GM12878 (cell line): ENCODE results near the gene DCPS. TPM values are rescaled to one million over a fixed set of nuclear protein-coding genes. Genes with fewer than 3 reads are reported as not detected.
A peak's percentile ranks its signal among the peaks of the same experiment; 100 is the strongest.

Source experiments
- ASH2L ChIP-seq: fragments of 300-600, 200-600 bp; sonication (generic); IDR thresholded peaks from 2 replicates; pipeline ENCODE4 v1.6.1; 2017; ENCODE audit warnings: low read depth, mild to moderate bottlenecking, borderline replicate concordance
- BHLHE40 ChIP-seq, 2 experiments: fragments of 450-650 bp in 1 of 2; IDR thresholded peaks; 2 replicates each; pipeline ENCODE4 v1.6.1; 2011 to 2017; ENCODE audit warnings: low read depth in 2 of 2, borderline replicate concordance in 1 of 2, improper control_type of control experiment in 1 of 2, low read length in 1 of 2, mild to moderate bottlenecking in 1 of 2
- GATAD2B ChIP-seq: fragments of 450-650 bp; conservative IDR thresholded peaks from 2 replicates; pipeline ENCODE4 v1.6.1; 2017; ENCODE audit warnings: low read depth, mild to moderate bottlenecking, moderate library complexity
- MTA3 ChIP-seq: IDR thresholded peaks from 2 replicates; pipeline ENCODE4 v1.6.1; 2012; ENCODE audit warnings: low read length, inconsistent platforms, borderline replicate concordance
- NR2C1 ChIP-seq: fragments of 450-650 bp; IDR thresholded peaks from 2 replicates; pipeline ENCODE4 v1.6.1; 2017; ENCODE audit warnings: antibody characterized with exemption, mild to moderate bottlenecking, moderate library complexity
- RAD51 ChIP-seq: fragments of 450-650 bp; IDR thresholded peaks from 2 replicates; pipeline ENCODE4 v1.6.1; 2016; ENCODE audit warnings: moderate library complexity, mild to moderate bottlenecking, inconsistent platforms
- SMAD1 ChIP-seq: fragments of 450-650 bp; IDR thresholded peaks from 2 replicates; pipeline ENCODE4 v1.6.1; 2018; ENCODE audit warnings: mild to moderate bottlenecking, low read depth; ENCODE audit not compliant: partially characterized antibody
- STAT1 ChIP-seq: fragments of 450-650 bp; conservative IDR thresholded peaks from 2 replicates; pipeline ENCODE4 v1.6.1; 2014; ENCODE audit warnings: antibody characterized with exemption, mild to moderate bottlenecking
- STAT3 ChIP-seq: IDR thresholded peaks from 2 replicates; pipeline ENCODE4 v1.6.1; 2011; ENCODE audit warnings: low read depth, low read length, improper control_type of control experiment
- SUPT20H ChIP-seq: IDR thresholded peaks from 2 replicates; pipeline ENCODE4 v1.6.1; 2011; ENCODE audit warnings: low read depth, mild to moderate bottlenecking, low read length, moderate library complexity, borderline replicate concordance; ENCODE audit not compliant: control insufficient read depth
- SUZ12 ChIP-seq: fragments of 200-600 bp; sonication (generic); IDR thresholded peaks from one replicate; pipeline ENCODE4 v1.6.1; 2018; ENCODE audit warnings: antibody characterized with exemption, mild to moderate bottlenecking; ENCODE audit not compliant: unreplicated experiment
- TBL1XR1 ChIP-seq: IDR thresholded peaks from 2 replicates; pipeline ENCODE4 v1.6.1; 2012; ENCODE audit warnings: low read depth, low read length, improper control_type of control experiment
- polyA plus RNA-seq, 11 experiments: library from polyadenylated mRNA; depleted of rRNA in 4 of 11; unstranded in 6 of 11; stranded (reverse) in 5 of 11; fragments of >200 nt; fragmentation: Nextera tagmentation in 4 of 11; fragmentation: Illumina TruSeq in 1 of 11; extraction: Ambion mirVana in 4 of 11; extraction: Trizol in 1 of 11; gene quantifications; 1 replicate in 1 of 11; 2 replicates in 10 of 11; pipeline versions ENCODE4 v1.2.1 to v1.2.3, GENCODE V29; 2011 to 2016; ENCODE audit warnings: inconsistent platforms in 2 of 11, missing spikeins in 2 of 11, low read depth in 1 of 11
- total RNA-seq, 4 experiments: library from RNA; depleted of rRNA in 3 of 4; stranded (reverse); fragments of >200 nt in 3 of 4; fragmentation: Illumina TruSeq in 1 of 4; extraction: Trizol in 1 of 4; gene quantifications; 2 replicates each; pipeline versions ENCODE4 v1.2.1 to v1.2.3, GENCODE V29; 2013 to 2021
- TF ChIP-seq, protein P1 (sequence below): fragments of 450-650 bp; IDR thresholded peaks from 2 replicates; pipeline ENCODE4 v1.6.1; 2016; ENCODE audit warnings: mild to moderate bottlenecking, moderate library complexity, borderline replicate concordance
- TF ChIP-seq, protein P2 (sequence below): fragments of 450-650 bp; IDR thresholded peaks from 2 replicates; pipeline ENCODE4 v1.6.1; 2016; ENCODE audit warnings: mild to moderate bottlenecking
- TF ChIP-seq, protein P3 (sequence below): fragments of 450-650 bp; formaldehyde crosslinking; IDR thresholded peaks from 2 replicates; pipeline ENCODE4 v1.5.0; 2022; ENCODE audit warnings: mild to moderate bottlenecking, missing genetic modification characterization
- TF ChIP-seq, protein P4 (sequence below): IDR thresholded peaks from 2 replicates; pipeline ENCODE4 v1.6.1; 2012; ENCODE audit warnings: low read depth, low read length, improper control_type of control experiment

Gene DCPS
- total and polyA plus RNA-seq, 10 of the 15 experiments (the other 5 are each of a cell fraction or from before 2014, with no cell fraction given): 23.5 to 101 (median 67.4) TPM

DNA sequence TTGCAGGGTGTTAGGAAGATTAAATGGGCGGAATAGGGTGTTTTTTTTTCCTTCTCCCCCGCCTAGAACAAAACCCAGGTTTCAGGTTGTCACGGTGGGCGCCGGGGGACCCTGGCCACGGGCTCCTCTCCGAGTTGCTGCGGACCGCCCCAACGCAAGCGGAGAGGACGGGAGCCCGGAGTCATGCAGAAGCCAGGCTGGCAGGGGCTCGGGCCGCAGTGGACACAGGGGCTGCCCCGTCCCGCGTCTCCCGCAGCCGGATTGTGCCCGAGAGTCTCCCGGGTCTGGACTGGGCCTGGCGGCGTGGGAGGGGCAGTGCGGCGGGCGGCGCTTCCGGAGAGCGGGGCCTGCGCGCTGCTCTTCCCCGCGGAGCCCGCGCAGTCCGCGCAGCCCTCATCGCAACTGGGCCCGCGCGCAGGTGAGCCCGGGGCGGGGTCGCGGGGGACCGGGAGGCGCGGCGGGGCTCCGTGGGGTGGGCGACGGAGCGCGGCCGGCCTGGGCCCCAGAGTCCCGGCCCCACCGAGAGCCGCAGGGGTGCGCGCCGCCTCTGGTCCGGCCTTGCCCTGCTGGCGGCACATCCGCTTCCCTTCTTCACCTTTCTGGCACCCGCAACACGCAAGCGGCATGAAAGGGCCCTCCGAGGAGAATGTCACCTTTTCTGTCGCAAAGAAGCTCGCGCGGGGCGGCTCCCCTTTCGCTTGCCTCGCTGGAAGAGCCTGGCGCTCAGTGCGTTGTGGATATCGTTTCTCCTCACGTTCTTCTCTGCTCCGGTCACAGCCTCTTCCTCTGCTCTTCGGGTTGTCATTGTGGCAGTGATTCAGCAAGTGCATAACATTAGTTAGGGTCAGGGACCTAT lies 20.9 kb upstream of the DCPS start, which contains the start of gene TIRAP (continued):
- TF ChIP-seq, protein P1, sequence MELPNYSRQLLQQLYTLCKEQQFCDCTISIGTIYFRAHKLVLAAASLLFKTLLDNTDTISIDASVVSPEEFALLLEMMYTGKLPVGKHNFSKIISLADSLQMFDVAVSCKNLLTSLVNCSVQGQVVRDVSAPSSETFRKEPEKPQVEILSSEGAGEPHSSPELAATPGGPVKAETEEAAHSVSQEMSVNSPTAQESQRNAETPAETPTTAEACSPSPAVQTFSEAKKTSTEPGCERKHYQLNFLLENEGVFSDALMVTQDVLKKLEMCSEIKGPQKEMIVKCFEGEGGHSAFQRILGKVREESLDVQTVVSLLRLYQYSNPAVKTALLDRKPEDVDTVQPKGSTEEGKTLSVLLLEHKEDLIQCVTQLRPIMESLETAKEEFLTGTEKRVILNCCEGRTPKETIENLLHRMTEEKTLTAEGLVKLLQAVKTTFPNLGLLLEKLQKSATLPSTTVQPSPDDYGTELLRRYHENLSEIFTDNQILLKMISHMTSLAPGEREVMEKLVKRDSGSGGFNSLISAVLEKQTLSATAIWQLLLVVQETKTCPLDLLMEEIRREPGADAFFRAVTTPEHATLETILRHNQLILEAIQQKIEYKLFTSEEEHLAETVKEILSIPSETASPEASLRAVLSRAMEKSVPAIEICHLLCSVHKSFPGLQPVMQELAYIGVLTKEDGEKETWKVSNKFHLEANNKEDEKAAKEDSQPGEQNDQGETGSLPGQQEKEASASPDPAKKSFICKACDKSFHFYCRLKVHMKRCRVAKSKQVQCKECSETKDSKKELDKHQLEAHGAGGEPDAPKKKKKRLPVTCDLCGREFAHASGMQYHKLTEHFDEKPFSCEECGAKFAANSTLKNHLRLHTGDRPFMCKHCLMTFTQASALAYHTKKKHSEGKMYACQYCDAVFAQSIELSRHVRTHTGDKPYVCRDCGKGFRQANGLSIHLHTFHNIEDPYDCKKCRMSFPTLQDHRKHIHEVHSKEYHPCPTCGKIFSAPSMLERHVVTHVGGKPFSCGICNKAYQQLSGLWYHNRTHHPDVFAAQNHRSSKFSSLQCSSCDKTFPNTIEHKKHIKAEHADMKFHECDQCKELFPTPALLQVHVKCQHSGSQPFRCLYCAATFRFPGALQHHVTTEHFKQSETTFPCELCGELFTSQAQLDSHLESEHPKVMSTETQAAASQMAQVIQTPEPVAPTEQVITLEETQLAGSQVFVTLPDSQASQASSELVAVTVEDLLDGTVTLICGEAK: peak; percentile 54
- TF ChIP-seq TBL1XR1 (no peak), ASH2L (no peak), GATAD2B (peak; percentile 91), RAD51 (no peak), MTA3 (no peak), NR2C1 (peak; percentile 37), STAT1 (no peak; the same call in 1 of the 2 replicates), STAT3 (no peak), SUZ12 (no peak), BHLHE40 (IDR thresholded peaks at IDR 0.05; ENCODE audit: borderline replicate concordance in 1 of 2, low read depth in 2 of 2, low read length in 1 of 2) (peak; percentile 7 to 60; a peak in 2 of 4 replicates), SMAD1 (no peak), SUPT20H (no peak)
- TF ChIP-seq, protein P2, sequence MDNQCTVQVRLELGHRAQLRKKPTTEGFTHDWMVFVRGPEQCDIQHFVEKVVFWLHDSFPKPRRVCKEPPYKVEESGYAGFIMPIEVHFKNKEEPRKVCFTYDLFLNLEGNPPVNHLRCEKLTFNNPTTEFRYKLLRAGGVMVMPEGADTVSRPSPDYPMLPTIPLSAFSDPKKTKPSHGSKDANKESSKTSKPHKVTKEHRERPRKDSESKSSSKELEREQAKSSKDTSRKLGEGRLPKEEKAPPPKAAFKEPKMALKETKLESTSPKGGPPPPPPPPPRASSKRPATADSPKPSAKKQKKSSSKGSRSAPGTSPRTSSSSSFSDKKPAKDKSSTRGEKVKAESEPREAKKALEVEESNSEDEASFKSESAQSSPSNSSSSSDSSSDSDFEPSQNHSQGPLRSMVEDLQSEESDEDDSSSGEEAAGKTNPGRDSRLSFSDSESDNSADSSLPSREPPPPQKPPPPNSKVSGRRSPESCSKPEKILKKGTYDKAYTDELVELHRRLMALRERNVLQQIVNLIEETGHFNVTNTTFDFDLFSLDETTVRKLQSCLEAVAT: no peak
- TF ChIP-seq, protein P3, sequence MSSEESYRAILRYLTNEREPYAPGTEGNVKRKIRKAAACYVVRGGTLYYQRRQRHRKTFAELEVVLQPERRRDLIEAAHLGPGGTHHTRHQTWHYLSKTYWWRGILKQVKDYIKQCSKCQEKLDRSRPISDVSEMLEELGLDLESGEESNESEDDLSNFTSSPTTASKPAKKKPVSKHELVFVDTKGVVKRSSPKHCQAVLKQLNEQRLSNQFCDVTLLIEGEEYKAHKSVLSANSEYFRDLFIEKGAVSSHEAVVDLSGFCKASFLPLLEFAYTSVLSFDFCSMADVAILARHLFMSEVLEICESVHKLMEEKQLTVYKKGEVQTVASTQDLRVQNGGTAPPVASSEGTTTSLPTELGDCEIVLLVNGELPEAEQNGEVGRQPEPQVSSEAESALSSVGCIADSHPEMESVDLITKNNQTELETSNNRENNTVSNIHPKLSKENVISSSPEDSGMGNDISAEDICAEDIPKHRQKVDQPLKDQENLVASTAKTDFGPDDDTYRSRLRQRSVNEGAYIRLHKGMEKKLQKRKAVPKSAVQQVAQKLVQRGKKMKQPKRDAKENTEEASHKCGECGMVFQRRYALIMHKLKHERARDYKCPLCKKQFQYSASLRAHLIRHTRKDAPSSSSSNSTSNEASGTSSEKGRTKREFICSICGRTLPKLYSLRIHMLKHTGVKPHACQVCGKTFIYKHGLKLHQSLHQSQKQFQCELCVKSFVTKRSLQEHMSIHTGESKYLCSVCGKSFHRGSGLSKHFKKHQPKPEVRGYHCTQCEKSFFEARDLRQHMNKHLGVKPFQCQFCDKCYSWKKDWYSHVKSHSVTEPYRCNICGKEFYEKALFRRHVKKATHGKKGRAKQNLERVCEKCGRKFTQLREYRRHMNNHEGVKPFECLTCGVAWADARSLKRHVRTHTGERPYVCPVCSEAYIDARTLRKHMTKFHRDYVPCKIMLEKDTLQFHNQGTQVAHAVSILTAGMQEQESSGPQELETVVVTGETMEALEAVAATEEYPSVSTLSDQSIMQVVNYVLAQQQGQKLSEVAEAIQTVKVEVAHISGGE (CRISPR knock-in tag): peak; percentile 47; the same call in 1 of the 2 replicates
- TF ChIP-seq, protein P4, sequence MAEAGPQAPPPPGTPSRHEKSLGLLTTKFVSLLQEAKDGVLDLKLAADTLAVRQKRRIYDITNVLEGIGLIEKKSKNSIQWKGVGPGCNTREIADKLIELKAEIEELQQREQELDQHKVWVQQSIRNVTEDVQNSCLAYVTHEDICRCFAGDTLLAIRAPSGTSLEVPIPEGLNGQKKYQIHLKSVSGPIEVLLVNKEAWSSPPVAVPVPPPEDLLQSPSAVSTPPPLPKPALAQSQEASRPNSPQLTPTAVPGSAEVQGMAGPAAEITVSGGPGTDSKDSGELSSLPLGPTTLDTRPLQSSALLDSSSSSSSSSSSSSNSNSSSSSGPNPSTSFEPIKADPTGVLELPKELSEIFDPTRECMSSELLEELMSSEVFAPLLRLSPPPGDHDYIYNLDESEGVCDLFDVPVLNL: no peak
